Activated naive CD8-positive, alpha-beta T cell treated with anti-CD3 and anti-CD28 coated beads for 36 hours (primary cell): ENCODE measurements around the gene ACTN2. TPM values are rescaled to one million over a fixed set of nuclear protein-coding genes. Genes with fewer than 3 reads are reported as not detected.
A peak's percentile ranks its signal among the peaks of the same experiment; 100 is the strongest.

ENCODE experiments used
- DNase-seq: peaks from one replicate; pipeline ENCODE4 v3.0.0; 2021
- H3K27ac Mint-ChIP-seq: one replicate; pipeline ENCODE4 v1.8.0; 2022; ENCODE audit warnings: mild to moderate bottlenecking, moderate library complexity, mixed read lengths
- H3K27me3 Mint-ChIP-seq: one replicate; pipeline ENCODE4 v1.8.0; 2022; ENCODE audit warnings: mild to moderate bottlenecking, mixed read lengths
- H3K36me3 Mint-ChIP-seq: one replicate; pipeline ENCODE4 v1.8.0; 2021; ENCODE audit warnings: mild to moderate bottlenecking, mixed read lengths
- H3K4me1 Mint-ChIP-seq: one replicate; pipeline ENCODE4 v1.8.0; 2021; ENCODE audit warnings: mixed read lengths
- H3K4me3 Mint-ChIP-seq: one replicate; pipeline ENCODE4 v1.8.0; 2022; ENCODE audit warnings: mild to moderate bottlenecking, moderate library complexity, mixed read lengths
- H3K9me3 Mint-ChIP-seq: one replicate; pipeline ENCODE4 v1.8.0; 2022; ENCODE audit warnings: mixed read lengths
- total RNA-seq, 2 experiments: library from RNA; stranded (reverse); gene quantifications; one replicate each; pipeline ENCODE4 v1.2.3, GENCODE V29; 2021

The ACTN2 gene
- total RNA-seq, 2 experiments from 2014 or later = 0.37 to 0.38 TPM

- Mint-ChIP-seq H3K4me1 (no peaks in the 10 kb centered on the region), H3K36me3 (no peaks in the 10 kb centered on the region), H3K4me3 (no peak overlapping the region), H3K27me3 (peaks cover 36% of the 10 kb centered on the region), H3K27ac (no peak overlapping the region), H3K9me3 (no peaks in the 10 kb centered on the region)
- DNase-seq = no peak
Measured at GRCh38 chr1:236710328-236710892, 24.1 kb downstream of the ACTN2 start.

DNA sequence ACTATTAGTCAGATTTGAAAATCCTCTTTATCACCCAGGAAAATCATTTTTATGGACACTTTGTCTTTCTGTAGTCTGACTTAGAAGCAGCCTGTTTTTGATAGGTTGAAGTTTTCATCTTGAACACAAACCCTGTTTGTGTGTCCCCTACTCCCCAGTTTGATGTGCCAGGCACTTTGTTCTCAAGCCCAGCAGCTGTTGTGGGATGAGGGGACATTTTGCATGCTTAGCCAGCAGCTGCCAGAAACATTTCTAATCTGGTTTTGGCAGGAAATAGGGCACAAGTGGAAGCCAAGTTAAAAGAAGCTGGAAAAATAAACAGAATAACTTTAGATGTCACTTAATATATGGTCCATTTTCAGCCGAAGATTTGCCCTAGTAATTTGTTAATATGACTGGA lies 29.9 kb downstream of the ACTN2 start:
- no peak for DNase-seq
- Mint-ChIP-seq H3K4me1 (no peaks in the 10 kb centered on the region), H3K4me3 (no peak overlapping the region), H3K36me3 (no peaks in the 10 kb centered on the region), H3K27me3 (peaks cover 31% of the 10 kb centered on the region), H3K9me3 (no peaks in the 10 kb centered on the region), H3K27ac (no peak overlapping the region)

DNA sequence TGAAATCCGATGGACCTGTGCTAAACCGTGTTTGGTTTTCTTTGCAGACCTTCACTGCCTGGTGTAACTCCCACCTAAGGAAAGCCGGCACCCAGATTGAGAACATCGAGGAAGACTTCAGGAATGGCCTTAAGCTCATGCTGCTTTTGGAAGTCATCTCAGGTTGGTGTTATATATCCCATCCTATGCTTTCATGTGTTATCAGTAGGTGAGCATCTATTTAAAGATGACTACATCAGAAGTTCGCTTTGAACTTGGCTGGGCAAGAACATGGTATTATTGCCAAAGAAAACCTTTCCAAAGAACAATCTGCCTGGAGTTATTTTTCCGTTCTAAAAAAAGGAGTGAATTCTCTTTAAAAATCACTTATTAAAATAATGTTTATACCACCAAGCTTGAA lies 31.5 kb downstream of the ACTN2 start:
- H3K9me3 Mint-ChIP-seq = no peaks in the 10 kb centered on the region
- H3K4me3 Mint-ChIP-seq = no peak overlapping the region
- no peak for DNase-seq
- H3K27me3 Mint-ChIP-seq = peaks cover 20% of the 10 kb centered on the region
- H3K27ac Mint-ChIP-seq = no peak overlapping the region
- H3K4me1 Mint-ChIP-seq = no peaks in the 10 kb centered on the region
- H3K36me3 Mint-ChIP-seq = no peaks in the 10 kb centered on the region

DNA sequence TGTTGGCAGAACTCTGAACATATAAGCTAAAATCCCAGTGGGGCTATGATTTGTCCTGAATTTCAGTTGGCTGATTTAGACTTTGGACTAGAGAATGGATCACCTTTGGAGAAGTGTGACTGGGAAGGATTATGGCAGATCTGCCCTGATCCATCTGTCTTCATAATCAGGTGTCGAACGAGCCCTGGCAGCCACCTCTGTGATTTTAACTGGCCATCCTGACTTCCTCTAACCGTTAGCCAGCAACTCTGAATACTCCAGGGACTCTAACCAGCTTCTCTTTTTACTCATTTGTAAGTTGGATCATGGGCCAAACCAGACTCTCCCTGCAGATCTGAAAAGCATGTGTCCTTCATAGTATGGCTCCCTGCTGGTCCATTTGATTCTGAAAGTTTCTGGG lies 32.0 kb downstream of the ACTN2 start:
- Mint-ChIP-seq H3K36me3 (no peaks in the 10 kb centered on the region), H3K4me3 (no peak overlapping the region), H3K27ac (no peak overlapping the region), H3K27me3 (peaks cover 16% of the 10 kb centered on the region), H3K4me1 (no peaks in the 10 kb centered on the region), H3K9me3 (no peaks in the 10 kb centered on the region)
- DNase-seq = no peak

DNA sequence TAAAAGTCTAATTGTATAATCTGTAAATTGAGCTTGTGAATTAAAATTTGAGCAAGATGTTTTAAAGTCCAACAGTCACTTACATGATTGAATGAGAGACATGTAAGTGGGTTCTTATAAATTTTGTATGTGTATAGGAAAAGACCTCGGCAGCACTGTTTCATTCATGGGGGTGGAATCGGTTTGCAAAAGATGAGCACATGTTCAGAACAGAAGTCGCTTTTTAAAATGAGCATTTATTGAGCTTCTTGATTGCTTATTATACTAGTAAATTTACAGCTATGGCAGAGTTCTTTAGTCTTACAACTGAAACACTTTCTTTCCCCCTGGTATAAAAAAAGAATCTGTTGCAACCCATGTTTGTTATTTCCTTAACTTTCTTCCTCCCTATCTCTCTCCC lies 33.9 kb downstream of the ACTN2 start:
- DNase-seq = no peak
- Mint-ChIP-seq H3K27ac (no peak overlapping the region), H3K4me1 (no peaks in the 10 kb centered on the region), H3K27me3 (peaks cover 15% of the 10 kb centered on the region), H3K4me3 (no peak overlapping the region), H3K36me3 (no peaks in the 10 kb centered on the region), H3K9me3 (no peaks in the 10 kb centered on the region)

DNA sequence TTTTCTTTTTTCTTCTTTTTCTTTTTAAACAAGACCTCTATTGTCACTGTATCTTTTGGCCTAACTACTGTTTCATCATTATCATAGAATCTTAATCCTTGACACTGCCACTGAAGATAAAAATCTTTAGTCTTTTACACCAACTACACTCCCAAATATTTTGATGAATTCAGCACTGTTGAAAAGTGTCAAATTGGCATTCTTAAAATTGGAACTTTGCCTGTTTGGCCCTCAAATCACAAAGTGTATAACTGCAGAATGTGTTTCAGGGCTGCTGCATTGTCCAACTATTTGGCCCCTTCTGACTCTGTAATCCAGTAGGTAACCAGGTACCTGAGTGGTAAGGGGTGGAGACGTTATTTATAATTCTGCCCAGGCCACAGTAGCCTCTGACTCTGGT lies 34.3 kb downstream of the ACTN2 start:
- Mint-ChIP-seq H3K9me3 (no peaks in the 10 kb centered on the region), H3K27me3 (peaks cover 15% of the 10 kb centered on the region), H3K27ac (no peak overlapping the region), H3K4me1 (no peaks in the 10 kb centered on the region), H3K36me3 (no peaks in the 10 kb centered on the region), H3K4me3 (no peak overlapping the region)
- no peak for DNase-seq

GRCh38 chr1:236724049-236724448 lies 37.8 kb downstream of the ACTN2 start:
- DNase-seq = no peak
- Mint-ChIP-seq H3K9me3 (no peaks in the 10 kb centered on the region), H3K4me3 (no peak overlapping the region), H3K27ac (peak overlapping the region; percentile 43), H3K36me3 (no peaks in the 10 kb centered on the region), H3K27me3 (no peaks in the 10 kb centered on the region), H3K4me1 (no peaks in the 10 kb centered on the region)

GRCh38 chr1:236724506-236724905 lies 38.2 kb downstream of the ACTN2 start:
- H3K4me1 Mint-ChIP-seq = no peaks in the 10 kb centered on the region
- H3K27me3 Mint-ChIP-seq = no peaks in the 10 kb centered on the region
- no peak overlapping the region for H3K4me3 Mint-ChIP-seq
- no peak overlapping the region for H3K27ac Mint-ChIP-seq
- no peaks in the 10 kb centered on the region for H3K36me3 Mint-ChIP-seq
- DNase-seq = no peak
- H3K9me3 Mint-ChIP-seq = no peaks in the 10 kb centered on the region

DNA sequence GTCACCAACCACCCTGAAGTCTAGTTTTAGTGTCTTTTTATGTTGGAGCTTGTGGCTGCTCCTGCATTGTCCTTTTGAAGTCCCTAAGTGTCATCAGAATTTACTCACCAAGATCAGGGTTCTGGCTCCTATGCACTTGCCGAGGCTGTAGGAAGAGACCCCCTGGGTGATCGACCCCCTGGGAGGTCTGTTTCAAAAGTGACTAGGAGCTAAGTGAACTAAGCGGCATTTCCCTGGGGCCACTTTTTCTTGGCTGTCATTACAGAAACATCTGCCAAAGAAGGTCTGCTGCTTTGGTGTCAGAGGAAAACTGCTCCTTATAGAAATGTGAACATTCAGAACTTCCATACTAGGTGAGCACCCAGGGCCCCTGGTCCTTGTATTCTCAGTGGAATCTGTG lies 39.4 kb downstream of the ACTN2 start:
- no peaks in the 10 kb centered on the region for H3K36me3 Mint-ChIP-seq
- no peak overlapping the region for H3K4me3 Mint-ChIP-seq
- no peak overlapping the region for H3K27ac Mint-ChIP-seq
- H3K9me3 Mint-ChIP-seq = no peaks in the 10 kb centered on the region
- DNase-seq = no peak
- no peaks in the 10 kb centered on the region for H3K4me1 Mint-ChIP-seq
- no peaks in the 10 kb centered on the region for H3K27me3 Mint-ChIP-seq

GRCh38 chr1:236727521-236727920 lies 41.2 kb downstream of the ACTN2 start:
- Mint-ChIP-seq H3K4me1 (no peaks in the 10 kb centered on the region), H3K4me3 (no peak overlapping the region)
- DNase-seq = no peak

GRCh38 chr1:236728752-236729151 lies 42.5 kb downstream of the ACTN2 start:
- no peaks in the 10 kb centered on the region for H3K36me3 Mint-ChIP-seq
- no peak for DNase-seq
- H3K9me3 Mint-ChIP-seq = no peaks in the 10 kb centered on the region
- H3K27me3 Mint-ChIP-seq = no peaks in the 10 kb centered on the region
- no peak overlapping the region for H3K27ac Mint-ChIP-seq
- no peak overlapping the region for H3K4me3 Mint-ChIP-seq
- no peaks in the 10 kb centered on the region for H3K4me1 Mint-ChIP-seq

More at GRCh38 chr1:236727521-236727920, 41.2 kb downstream of the ACTN2 start:
- H3K27me3 Mint-ChIP-seq = no peaks in the 10 kb centered on the region
- H3K27ac Mint-ChIP-seq = no peak overlapping the region
- H3K36me3 Mint-ChIP-seq = no peaks in the 10 kb centered on the region
- H3K9me3 Mint-ChIP-seq = no peaks in the 10 kb centered on the region

- no peaks in the 10 kb centered on the region for H3K36me3 Mint-ChIP-seq
- peaks cover 9% of the 10 kb centered on the region for H3K4me1 Mint-ChIP-seq
- no peak overlapping the region for H3K27ac Mint-ChIP-seq
- DNase-seq = no peak
- no peaks in the 10 kb centered on the region for H3K27me3 Mint-ChIP-seq
- H3K4me3 Mint-ChIP-seq = no peak overlapping the region
- no peaks in the 10 kb centered on the region for H3K9me3 Mint-ChIP-seq
Measured at GRCh38 chr1:236733653-236734052, 47.4 kb downstream of the ACTN2 start.

GRCh38 chr1:236734141-236734765 lies 48.0 kb downstream of the ACTN2 start:
- no peak overlapping the region for H3K27ac Mint-ChIP-seq
- DNase-seq = no peak
- H3K9me3 Mint-ChIP-seq = no peaks in the 10 kb centered on the region
- H3K4me1 Mint-ChIP-seq = peaks cover 9% of the 10 kb centered on the region
- no peak overlapping the region for H3K4me3 Mint-ChIP-seq
- H3K36me3 Mint-ChIP-seq = no peaks in the 10 kb centered on the region
- H3K27me3 Mint-ChIP-seq = no peaks in the 10 kb centered on the region

DNA sequence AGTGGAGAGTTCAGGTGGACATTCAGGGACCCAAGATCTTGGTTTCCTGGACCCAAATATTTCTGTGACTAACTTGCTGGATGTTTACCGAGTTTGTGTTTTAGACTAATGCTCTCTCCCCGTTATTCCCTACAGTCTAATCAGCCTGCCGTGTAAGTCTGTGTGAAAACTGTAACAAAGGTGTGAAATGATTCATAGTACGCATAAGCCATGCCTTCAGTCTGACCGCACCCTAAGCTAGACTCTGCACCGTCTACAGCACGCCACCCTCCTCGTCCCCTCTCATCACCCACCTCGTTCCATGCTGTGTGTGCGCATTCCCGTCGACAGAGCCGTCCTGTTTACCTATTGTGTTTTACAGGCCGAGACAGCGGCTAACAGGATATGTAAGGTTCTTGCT lies 50.5 kb downstream of the ACTN2 start:
- Mint-ChIP-seq H3K4me1 (peaks cover 9% of the 10 kb centered on the region), H3K4me3 (no peak overlapping the region), H3K27me3 (no peaks in the 10 kb centered on the region), H3K9me3 (no peaks in the 10 kb centered on the region), H3K27ac (no peak overlapping the region), H3K36me3 (no peaks in the 10 kb centered on the region)
- DNase-seq = no peak

- H3K27me3 Mint-ChIP-seq = no peaks in the 10 kb centered on the region
- H3K4me1 Mint-ChIP-seq = no peaks in the 10 kb centered on the region
- H3K4me3 Mint-ChIP-seq = no peak overlapping the region
- H3K9me3 Mint-ChIP-seq = no peaks in the 10 kb centered on the region
- no peak for DNase-seq
- no peak overlapping the region for H3K27ac Mint-ChIP-seq
- H3K36me3 Mint-ChIP-seq = no peaks in the 10 kb centered on the region
Measured at GRCh38 chr1:236741753-236742152, 55.5 kb downstream of the ACTN2 start.

- H3K4me3 Mint-ChIP-seq = no peak overlapping the region
- H3K27ac Mint-ChIP-seq = no peak overlapping the region
- no peaks in the 10 kb centered on the region for H3K27me3 Mint-ChIP-seq
- H3K9me3 Mint-ChIP-seq = no peaks in the 10 kb centered on the region
- H3K36me3 Mint-ChIP-seq = no peaks in the 10 kb centered on the region
- no peaks in the 10 kb centered on the region for H3K4me1 Mint-ChIP-seq
- DNase-seq = no peak
Measured at GRCh38 chr1:236742421-236743160, 56.3 kb downstream of the ACTN2 start.
